Fibroblast of mammary gland (primary cell): ENCODE results near the gene AMACR.
A peak's percentile ranks its signal among the peaks of the same experiment; 100 is the strongest.

Source experiments
- DNase-seq: peaks from one replicate; pipeline ENCODE4 v3.0.0-alpha.2; 2010; ENCODE audit warnings: low read depth
- H3K4me3 ChIP-seq: 2 replicates; pipeline ENCODE4 v1.5.1; 2011; ENCODE audit warnings: low read depth, mild to moderate bottlenecking, low read length, moderate library complexity; ENCODE audit not compliant: control insufficient read depth
- TF ChIP-seq, protein P1 (sequence below): conservative IDR thresholded peaks from 2 replicates; pipeline ENCODE4 v1.5.1; 2011; ENCODE audit warnings: low read depth, low read length, inconsistent platforms; ENCODE audit not compliant: control insufficient read depth, insufficient read depth

The AMACR gene

DNA sequence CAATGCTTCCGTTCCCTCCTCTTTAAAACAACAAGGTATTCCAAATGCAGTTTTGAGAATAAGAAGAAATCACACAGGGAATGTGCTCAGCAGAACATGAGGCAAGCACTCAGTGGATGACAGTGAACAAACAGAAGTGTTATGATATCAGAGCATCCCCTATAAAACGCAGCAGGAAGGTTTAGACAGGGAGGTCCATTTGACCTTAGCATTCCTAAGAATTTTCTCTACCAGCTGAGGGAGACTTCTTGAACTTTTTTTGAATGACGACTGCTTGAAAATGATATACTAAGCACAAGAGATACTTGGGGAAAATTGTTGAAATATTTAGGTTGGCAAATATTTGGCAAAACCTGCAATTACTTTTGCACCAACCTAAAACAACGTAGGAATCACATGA is 3.9 kb downstream of the AMACR start:
- DNase-seq: no peak
- no peak overlapping the region for H3K4me3 ChIP-seq
- TF ChIP-seq, protein P1, sequence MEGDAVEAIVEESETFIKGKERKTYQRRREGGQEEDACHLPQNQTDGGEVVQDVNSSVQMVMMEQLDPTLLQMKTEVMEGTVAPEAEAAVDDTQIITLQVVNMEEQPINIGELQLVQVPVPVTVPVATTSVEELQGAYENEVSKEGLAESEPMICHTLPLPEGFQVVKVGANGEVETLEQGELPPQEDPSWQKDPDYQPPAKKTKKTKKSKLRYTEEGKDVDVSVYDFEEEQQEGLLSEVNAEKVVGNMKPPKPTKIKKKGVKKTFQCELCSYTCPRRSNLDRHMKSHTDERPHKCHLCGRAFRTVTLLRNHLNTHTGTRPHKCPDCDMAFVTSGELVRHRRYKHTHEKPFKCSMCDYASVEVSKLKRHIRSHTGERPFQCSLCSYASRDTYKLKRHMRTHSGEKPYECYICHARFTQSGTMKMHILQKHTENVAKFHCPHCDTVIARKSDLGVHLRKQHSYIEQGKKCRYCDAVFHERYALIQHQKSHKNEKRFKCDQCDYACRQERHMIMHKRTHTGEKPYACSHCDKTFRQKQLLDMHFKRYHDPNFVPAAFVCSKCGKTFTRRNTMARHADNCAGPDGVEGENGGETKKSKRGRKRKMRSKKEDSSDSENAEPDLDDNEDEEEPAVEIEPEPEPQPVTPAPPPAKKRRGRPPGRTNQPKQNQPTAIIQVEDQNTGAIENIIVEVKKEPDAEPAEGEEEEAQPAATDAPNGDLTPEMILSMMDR: no peak

DNA sequence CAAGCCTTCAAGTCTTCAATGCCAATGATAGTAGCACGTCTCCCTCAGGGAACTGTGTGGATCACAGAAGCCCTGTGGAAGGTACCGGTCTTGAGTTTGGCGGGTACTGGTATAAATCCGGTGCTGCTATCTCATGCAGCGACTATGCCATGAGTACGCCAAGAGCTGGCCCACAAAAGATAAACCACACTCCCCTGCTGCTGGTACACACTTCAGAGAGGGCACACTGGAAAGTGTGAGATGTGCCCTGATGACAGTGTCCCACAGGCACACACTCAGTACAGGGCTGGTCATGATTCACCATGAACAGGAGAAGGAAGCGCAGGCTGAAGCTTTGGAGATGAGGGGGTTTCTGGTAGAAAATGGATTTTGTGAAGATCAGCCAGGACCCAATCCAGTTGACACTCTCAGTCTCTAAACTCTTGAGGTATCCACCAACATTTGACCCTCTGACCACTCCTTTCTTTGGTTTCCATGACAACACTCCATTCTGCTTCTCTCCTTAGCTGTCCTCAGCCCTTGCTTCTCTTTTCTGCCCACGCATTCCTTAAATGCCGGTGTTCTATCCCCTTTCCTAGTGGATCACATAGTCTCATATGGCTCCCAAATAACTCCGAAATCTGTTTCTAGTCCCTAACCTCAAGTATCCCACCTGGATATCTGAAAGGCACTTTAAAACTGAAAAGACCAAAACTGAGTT is 5.1 kb downstream of the AMACR start:
- no peak overlapping the region for H3K4me3 ChIP-seq
- TF ChIP-seq, protein P1: no peak
- no peak for DNase-seq

DNA sequence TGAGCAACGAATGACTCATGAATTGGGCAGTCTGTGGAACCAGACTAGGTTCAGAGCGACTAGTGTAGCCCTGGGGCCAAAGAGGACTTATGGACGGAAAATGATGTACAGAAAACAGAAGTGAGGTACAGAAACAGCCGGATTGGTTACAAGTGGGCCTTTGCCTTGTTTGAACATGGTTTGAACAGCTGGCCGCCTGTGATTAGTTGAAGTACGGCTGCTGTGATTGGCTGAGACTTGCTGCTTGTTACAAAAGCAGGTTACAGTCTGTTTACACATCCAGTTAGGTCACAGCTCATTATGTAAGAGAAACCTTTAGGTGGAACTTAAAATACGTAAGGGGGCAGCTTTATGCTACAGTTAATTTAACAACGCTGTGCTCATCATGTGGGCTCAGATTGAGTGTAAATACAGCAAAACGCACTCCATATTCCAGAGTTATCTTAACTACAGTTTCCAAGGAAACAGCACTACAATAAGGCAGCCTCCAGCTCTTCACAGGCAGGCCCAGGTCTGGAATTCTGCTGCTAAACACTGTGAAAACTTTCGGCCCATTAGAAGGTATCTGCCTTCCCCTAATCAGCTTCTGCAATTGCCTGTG is 6.5 kb downstream of the AMACR start:
- H3K4me3 ChIP-seq: no peak overlapping the region
- no peak for DNase-seq
- TF ChIP-seq, protein P1: no peak

DNA sequence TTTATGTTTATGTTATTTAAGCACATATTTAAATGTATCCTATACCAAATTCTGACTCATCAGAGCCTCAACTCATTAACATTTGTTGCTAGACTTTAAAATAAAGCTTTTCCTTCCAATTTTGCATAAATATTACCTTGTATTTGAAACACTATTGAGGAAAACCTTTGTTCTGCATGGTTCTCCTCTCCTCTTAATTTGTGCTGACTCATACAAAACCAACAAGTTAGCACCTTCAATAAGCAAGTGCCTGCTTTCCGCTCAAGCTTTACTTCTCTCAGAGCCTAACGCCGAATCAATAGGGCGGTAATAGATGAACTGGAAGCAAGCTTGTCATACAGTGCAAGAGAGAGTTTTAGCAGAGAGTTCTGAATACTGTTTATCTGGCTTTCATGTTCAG is 7.9 kb downstream of the AMACR start:
- no peak for DNase-seq
- TF ChIP-seq, protein P1: no peak
- H3K4me3 ChIP-seq: no peak overlapping the region

DNA sequence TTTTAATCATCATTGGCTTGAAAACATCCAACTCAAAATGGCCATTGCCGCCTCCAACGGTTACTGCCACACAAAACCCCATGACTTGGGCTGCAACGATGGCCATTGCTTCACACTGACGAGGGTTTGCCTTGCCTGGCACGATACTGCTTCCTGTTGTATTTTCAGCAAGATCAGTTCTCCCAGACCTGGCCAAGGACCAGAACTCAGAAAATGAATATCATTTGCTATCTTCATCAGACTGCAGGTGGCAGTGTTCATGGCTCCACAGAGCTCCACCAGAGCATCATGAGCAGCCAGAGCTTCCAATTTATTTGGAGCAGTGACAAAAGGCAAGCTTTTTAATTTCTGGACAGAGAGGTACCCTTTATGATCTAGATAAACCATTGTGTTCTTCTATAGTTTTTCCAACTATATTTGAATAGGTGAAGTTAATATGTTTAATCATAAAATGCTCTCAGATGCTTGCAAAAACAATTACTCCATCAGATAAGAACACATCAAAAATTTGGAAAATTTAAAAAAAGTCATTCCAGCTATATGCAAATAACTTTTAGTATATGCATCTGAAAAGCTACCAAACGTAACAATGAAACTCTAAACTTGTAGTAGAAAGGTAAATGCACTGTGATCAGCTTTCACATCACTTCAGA is 10.4 kb downstream of the AMACR start:
- peak; percentile 89 for DNase-seq
- H3K4me3 ChIP-seq: no peak overlapping the region
- TF ChIP-seq, protein P1: peak; percentile 80

DNA sequence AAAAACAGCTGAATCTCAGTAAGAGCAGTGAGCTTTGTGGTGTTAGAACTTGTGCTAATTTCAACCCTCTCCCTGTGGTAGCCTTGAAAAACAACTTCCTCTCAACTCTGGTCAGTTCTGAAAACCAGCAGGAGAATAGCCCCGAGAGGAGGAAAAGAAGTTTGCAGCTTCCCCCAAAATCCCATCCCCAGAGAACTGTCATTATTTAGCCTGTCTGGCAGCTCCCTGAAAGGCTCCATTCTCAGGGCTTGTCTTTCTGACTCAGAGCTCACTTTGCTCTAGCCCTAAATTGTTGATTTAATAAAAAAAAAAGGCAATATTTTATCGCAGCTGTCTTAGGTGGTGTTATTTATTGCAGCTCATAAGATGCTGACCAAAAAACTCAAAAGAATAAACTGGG is 12.0 kb downstream of the AMACR start:
- TF ChIP-seq, protein P1: no peak
- no peak for DNase-seq

More for the DNA sequence above, 12.0 kb downstream of the AMACR start:
- no peak overlapping the region for H3K4me3 ChIP-seq
